Measurements from ENCODE around the gene CBARP.

CBARP gene

DNA sequence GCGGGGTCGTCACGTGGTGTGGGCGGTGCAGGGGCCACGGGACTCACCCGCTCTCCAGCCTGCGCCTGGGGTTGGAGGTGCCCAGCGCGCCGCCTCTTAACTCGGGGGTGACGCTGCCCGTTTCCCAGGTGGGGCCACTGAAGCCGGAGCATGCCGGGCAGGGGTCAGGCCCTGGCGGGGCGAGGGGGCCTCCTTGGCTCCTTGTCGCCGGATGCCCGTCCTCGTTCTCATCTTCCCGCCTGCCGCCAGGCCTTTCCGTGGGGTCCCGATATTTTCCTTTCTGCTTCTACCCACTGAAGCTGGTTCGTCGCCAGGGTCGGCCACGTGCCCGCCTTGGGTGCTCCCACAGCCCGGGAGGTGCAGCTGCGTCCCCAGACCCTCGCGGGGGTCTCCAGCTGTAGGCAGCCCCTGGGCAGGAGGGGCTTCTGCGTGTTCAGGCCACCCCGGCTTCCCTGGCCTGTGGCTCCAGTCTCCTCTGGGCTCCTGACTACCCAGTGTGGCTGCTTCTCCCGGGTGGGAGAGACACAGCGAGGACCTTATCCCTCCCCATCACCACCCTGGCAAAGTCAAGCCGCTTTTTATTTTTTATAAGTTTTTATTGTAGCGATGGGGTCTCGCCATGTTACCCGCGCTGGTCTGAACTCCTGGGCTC is 38.3 kb upstream of the CBARP start:
- DNase-seq (ENCODE audit: low spot score) = no peak

DNA sequence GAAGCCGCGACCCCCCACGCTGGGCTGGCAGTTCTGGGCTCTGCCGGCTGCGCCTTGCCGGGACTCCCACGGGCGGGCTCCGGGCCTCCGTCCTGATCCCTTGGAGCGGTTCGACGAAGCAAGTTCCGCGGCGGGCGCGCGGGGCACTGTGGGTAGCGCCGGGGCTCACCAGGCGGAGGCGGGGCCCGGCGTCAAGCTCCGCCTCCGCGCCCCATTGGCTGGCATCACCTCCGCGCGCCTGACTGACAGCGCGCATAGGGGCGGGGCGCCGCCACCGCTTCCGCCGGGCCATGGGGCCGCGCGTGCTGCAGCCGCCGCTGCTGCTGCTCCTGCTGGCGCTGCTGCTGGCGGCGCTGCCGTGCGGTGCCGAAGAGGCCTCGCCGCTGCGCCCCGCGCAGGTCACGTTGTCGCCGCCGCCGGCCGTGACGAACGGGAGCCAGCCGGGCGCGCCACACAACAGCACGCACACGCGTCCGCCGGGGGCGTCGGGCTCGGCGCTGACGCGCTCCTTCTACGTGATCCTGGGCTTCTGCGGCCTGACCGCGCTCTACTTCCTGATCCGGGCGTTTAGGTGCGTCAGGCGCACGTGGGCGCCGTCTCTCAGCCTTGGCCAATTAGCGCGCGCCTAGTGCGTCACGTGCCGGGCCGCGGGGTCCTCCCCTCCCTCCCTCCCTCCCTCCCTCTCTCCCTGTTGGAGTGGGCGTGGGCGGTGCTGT is 37.6 kb upstream of the CBARP start, which contains the start of gene FAM174C:
FAM174C (plus strand) TSS at position 271 of the 716 bp plus-strand sequence; CDS start at position 291, 20 bp downstream.
- peak; percentile 96 for DNase-seq (ENCODE audit: low spot score)

DNA sequence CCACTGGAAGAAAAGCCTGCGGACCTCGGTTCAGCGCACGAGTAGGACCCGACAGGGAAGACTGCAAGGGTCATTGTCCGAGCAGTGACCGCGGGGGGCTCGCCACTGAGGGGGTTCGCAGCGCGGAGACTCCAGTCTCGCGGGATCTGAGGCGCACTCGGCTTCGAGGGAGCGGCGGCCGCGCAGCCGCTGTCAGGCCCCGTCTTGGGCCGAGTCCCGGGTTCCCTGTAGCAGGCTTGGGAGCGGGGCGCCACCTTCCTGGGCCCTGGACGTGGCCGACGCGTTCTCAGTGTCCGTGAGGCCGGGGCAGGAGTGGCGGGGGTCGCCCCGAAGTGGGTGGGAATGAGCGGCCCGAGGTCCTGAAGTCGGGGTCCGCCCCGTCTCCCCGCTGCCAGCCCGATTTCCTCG is 37.1 kb upstream of the CBARP start:
- DNase-seq (ENCODE audit: low spot score) = peak; percentile 41

DNA sequence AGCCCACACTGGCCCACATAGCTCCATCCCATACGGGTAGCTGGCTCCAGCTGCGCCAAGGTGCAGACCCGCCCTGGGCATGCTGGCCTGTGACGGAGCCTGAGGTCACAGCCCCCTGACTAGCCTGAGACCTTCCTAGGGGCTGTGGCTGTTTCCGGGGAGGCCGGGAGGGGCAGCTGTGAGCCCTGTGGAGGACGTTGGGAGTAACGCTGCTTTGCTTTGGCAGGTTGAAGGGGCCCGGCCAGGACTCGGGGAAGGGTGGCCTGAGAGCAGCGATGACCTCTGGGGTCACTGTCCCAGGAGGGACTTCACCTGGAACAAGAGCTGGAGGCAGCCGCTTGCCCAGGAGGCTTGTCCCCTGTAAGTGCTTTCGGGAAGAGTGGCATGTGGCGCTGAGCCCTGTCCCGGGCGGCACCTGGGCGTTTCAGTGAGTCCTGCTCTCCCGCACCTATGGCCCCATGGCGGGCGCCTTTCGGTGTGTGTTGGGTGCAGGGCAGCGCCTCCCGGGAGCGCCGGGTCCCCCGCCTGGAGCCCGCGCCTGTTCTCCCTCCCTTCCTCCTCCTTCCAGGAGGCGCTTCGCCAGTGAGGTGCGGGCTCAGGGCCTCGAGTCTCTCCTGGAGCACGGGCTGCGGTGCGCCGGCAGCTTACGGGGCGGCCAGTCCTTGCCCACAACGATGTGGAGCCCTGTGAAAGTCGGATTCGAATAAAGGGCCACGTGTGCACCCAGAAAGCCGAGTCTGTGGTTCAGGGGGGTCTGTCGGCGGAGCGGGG is 36.5 kb upstream of the CBARP start:
- no peak for DNase-seq (ENCODE audit: low spot score)

DNA sequence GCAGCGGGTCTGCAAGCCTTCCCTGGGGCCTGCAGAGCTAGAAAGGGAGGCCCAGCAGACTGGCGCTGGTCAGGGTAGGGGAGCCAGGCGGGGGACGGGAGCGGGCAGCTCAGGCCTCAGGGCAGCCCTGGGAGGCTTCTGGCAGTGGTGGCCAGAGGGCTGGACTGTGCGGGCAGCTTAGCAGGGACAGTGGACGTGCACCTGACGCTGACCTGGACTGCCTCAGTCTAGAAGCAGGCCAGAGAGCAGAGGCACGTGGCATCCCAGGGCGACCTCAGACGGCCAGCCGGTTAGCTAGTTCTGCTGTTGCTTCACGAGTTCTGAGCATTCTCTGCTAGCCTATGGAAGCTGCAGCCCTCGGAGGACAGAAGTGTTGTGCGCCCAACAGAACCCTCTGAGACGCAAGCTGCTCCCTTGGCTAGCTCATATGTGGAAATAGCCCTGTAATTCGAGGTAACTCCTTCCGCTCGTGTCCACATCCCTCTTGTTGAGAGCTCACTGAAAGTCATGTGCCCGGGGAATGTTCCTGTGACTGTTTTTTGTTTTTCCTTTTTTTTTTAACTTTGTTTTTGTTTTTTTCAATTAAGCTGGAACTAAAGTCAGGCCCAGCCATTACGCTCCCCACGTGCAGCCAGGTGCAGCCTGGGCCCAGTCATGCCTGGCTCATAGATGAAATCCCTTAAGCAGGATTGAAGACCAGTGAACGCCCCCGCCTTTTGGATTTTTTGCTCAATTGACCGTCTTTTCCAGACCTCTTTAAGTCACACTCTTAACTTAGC is 35.6 kb upstream of the CBARP start:
- DNase-seq (ENCODE audit: low spot score) = no peak

DNA sequence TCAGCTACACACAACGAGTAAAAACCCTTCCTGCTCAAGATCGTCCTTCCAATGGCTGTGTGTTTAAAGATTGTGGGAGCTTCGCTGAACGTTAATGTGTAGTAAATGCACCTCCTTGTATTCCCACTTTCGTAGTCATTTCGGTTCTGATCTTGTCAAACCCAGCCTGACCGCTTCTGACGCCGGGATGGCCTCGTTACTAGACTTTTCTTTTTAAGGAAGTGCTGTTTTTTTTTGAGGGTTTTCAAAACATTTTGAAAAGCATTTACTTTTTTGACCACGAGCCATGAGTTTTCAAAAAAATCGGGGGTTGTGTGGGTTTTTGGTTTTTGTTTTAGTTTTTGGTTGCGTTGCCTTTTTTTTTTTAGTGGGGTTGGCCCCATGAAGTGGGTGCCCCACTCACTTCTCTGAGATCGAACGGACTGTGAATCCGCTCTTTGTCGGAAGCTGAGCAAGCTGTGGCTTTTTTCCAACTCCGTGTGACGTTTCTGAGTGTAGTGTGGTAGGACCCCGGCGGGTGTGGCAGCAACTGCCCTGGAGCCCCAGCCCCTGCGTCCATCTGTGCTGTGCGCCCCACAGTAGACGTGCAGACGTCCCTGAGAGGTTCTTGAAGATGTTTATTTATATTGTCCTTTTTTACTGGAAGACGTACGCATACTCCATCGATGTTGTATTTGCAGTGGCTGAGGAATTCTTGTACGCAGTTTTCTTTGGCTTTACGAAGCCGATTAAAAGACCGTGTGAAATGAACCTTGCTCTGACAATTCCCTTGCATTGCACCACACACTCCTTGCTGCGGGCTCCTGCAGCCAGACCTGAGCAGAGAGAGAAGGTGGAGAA is 34.8 kb upstream of the CBARP start:
- no peak for DNase-seq (ENCODE audit: low spot score)

DNA sequence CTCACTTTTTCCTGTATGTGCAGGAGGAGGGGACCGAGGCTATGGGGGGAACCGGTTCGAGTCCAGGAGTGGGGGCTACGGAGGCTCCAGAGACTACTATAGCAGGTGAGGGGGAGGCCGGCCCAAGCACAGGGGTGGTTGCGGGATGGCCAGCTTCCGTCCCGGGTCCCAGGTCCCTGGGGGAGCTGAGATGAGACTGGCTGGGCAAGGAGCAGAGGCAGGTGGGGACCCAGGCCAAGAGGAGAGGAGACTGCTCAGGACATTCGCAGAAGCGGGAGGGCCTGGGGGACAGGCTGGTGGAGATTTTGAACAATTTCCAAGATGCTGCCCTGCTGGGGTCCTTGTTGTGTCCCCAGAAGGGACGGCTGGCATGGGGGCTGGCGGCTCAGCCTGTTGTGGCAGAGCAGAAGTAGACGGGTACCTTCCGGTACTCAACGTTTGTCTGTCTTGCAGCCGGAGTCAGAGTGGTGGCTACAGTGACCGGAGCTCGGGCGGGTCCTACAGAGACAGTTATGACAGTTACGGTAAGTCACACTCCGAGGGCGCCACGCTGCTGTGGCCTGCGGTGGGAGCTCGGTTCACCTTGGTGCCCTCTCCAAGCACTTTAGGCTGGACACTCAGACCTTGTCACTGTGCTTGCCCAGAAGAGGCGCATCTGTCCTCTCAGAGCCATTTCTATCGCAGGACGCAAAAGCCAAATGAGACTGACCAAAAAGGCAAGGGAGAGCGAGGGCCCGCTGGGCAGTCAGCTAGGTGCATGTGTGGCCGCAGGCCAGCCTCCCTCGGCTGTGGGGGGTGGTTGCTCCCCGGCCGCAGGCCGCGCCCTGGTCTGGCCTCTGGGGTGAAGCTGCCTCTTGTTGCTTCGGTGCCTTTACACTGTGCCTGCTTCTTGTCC is 34.0 kb upstream of the CBARP start:
- DNase-seq (ENCODE audit: low spot score) = no peak

DNA sequence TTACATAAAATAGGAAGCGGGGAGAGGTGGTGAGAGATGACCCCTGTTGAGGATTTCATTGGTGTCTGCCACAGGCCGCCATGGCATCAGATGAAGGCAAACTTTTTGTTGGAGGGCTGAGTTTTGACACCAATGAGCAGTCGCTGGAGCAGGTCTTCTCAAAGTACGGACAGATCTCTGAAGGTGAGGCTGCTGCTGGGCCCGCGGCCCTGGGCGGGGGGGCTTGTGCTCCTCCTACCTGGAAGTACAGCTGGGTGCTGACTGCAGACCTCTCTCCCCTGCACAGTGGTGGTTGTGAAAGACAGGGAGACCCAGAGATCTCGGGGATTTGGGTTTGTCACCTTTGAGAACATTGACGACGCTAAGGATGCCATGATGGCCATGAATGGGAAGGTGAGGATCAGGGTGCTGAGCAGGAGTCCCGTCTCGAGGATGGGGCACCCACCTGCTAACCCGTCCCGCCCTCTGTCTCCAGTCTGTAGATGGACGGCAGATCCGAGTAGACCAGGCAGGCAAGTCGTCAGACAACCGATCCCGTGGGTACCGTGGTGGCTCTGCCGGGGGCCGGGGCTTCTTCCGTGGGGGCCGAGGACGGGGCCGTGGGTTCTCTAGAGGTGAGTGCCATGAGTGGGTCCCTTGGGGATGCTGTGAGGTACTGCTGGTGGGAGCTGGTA is 33.2 kb upstream of the CBARP start:
- no peak for DNase-seq (ENCODE audit: low spot score)

DNA sequence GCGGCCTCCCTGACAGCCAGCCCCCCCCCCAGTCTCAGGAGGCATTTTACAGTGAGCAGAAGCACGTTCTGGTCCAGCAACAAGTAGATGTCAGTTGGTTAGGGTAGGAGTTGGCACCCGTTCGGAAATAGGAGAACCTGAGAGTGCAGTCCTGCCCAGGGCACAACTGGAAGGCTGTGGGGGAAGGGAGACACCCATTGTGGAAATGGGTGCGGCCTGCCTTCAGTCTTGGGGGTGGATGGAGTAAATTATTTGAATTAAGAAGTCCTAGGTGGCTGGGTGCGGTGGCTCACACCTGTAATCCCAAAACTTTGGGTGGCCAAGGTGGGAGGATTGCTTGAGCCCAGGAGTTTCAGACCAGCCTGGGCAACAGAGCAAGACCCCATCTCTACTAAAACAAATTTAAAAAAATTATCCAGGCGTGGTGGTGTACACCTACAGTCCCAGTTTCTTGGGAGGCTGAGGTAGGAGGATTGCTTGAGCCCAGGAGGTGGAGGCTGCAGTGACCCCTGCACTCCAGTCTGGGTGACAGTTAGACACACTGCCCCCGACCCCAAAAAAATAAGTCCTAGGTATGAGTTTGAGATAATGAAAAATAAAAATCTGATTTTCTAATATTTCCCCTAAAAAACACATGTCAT is 32.5 kb upstream of the CBARP start:
- no peak for DNase-seq (ENCODE audit: low spot score)

DNA sequence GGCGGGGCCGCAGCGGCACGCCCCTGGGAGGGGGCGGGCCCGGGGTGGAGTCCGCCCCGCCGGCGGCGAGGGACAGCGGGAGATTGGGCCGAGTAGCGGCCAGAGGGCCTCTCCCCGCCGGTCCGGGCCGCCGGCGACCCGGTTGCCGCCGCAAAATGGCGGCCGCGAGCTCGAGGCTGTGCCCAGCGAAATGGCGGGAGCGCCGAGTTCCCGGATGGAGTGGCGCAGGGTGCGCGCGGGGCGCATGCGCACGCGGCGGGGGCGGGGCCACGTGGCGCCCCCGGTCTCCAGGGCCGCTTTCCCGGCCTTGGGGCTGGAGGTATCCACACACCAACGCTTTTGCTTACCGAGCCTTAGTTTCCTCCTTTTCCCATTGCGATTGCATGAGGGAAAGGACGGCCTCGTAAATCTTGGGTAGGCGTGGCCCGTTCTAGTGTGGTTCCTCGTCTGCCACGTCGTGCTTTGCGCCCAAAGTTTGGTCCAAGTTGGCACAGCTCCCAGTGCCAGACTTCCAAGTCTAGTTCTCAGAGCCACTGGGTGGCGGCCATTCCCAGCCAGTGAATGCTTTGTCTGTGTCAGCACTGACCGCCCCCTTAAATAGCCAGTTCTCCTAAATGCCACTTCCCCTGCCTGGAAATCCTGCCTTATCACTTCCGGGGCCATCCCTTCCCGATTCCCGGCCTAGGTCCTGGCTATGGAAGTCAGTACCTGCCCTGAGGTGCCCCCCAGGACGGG is 31.8 kb upstream of the CBARP start:
- peak; percentile 87 for DNase-seq (ENCODE audit: low spot score)

DNA sequence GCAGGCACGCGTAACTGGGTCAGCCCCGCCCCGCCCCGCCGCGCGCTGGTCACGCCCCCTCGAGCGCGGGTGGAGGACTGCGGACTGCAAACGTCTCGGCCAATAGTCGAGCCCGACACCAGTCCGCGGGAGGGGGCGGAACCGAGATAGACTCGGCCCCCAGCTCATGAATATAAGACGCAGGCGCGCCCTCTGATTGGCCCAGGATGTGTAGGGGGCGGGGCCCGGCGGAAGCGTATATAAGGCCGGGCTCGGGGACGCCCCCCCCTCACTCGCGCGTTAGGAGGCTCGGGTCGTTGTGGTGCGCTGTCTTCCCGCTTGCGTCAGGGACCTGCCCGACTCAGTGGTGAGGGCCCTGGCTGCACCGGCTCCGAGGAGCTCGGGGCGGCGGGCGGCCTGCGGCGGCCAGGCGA is 31.3 kb upstream of the CBARP start, which contains the start of gene CIRBP:
CIRBP (plus strand) TSS at position 268 of the 413 bp plus-strand sequence. CDS start 1,602 bp downstream, outside the sequence.
- DNase-seq (ENCODE audit: low spot score) = peak; percentile 99

DNA sequence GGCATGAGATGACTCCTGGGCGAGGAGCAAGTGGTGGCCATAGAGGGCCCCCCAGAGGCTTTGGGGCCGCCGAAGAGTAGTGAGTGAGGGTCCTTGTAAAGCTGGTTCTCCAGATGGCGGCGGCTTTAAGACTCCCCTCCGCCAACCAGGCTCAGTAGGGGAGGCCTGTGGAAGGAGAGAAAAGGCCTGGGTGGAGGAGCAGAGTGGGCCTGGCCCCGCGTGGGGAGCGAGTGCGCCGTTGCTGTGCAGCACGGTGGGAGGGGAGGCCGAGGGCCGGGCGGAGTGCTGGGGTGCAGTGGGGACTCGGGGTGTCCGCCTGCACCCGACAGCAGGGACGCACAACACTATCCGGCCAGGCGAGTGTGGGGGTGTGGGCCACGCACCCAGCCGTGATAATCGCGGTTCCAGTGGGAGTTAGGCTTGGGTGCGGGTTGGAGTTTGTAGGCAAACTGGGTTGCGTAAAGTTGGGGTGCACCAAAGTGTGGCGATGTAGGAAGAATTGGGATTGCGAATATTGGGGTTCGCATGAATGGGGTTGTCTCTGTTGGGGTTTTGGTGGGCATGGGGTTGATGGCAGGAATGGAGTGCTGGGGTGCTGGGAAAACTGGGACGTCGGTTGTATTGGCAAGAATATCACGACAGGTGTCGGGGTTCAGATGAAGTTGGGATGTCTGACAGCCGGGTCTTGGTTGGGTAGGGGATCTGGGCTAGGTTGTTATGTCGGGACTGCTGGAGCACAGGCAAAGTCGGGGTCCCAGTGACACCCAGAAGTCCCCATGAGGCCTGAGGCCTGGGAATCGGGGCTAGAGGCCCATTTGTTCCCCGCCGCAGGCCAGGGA is 30.6 kb upstream of the CBARP start:
- no peak for DNase-seq (ENCODE audit: low spot score)

DNA sequence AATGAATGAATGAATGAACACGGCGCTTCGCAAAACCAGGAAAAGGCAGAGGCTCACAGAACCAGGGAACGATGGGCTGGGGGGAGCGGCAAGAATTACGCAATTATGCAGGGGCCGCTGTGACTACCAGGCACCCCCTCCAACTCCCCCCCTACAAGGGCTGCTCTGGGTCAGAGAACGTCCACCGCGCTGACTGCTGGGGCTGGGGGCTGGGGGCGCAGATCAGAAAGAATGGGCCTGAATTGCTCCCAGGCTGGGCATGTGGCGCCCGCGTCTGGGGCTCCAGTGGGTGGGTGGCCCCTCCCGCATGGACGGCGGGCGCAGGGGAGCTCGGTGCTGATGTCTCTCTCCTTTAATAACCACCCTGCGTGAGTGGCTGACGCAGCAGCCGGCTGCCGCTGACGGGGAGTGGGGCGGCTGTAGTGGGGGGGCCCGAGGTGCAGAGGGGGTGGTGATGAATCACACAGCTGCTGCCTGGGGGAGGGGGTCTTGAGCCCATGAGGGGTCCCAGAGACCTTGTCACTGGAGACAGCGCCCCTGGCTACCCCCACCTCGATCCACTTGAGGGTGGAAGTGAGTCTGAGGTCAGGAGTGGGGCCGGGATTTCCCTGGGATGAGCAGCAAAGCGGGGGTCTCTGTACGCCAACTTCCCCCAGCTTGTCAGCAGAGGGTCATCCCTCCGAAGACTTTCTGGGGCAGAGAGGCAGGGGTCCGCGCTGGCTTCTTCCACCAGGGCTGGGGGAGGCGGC is 29.8 kb upstream of the CBARP start:
- DNase-seq (ENCODE audit: low spot score) = no peak

DNA sequence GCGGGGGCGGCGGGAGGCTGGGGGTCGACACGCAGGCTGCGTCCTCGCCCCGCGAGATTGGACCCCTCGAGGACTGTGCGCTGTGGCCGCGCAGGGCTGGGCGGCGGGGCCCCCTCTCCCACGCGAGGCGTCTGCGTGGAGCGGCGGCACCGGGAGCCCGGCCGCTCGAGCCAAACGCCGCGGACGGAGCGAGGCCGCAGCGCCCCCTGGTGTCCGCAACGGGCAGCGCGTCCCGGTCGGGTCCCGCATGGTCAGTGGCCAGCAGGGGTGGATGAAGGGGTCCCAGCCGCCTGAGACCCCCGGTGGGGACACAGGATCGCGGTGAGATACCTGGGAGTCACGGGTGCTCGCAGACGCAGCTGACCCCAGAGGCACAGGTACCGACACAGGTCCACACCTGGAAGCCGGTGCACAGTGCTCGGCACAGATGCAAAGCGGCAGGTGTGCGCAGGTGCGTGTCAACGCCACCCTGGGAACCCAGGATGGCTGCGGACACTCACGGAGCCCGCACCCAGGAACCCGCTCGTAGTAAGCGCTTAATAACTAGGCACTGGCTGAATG is 29.2 kb upstream of the CBARP start:
- DNase-seq (ENCODE audit: low spot score) = peak; percentile 64

DNA sequence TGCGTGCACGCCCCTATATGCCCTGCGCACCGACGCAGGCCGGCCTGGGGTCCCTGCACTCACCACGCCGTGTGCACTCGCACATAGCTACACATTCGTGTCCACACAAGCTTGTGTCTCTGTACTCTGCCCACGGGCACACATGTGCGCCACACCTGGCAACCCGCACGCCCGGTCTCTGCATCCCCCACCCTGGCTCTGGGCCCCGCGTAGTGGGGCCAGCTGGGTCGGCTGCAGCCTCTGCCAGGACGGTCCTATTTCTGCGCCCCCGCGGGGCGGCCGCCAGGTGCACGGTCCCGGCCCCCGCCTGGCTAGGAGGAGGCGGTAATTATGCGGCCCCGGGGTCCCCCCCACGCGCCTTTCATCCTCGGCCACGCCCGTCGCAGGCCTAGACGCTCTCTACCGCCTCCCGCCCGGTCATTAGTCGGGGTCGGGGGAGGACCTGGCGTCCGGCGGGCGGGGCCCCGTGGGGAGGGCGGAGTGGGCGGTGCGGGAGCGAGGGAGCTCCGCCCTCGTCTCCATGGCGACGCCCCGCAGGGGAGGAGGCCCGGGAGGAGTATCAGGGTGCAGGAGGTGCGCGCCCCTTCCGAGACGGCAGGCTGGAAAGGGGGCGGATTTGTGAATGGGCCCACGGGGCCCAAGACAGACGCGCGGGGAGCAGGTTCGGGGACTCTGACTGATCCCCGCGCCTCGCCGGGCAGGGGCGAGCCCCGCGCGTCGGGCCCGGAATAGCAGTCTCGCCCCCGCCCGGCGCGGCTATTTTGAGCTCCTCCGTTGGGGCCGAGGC is 28.5 kb upstream of the CBARP start:
- peak; percentile 85 for DNase-seq (ENCODE audit: low spot score)
